Nephron (organoid): Measurements from ENCODE around the gene PTRH2.
A peak's percentile ranks its signal among the peaks of the same experiment; 100 is the strongest.

Experiments used
- H3K27ac Mint-ChIP-seq, 3 experiments: 2 replicates each; pipeline ENCODE4 v1.8.0; 2020; ENCODE audit warnings: mixed read lengths in 3 of 3, mild to moderate bottlenecking in 2 of 3, moderate library complexity in 1 of 3
- H3K27me3 Mint-ChIP-seq: 2 replicates; pipeline ENCODE4 v1.8.0; 2021; ENCODE audit warnings: low read depth, mild to moderate bottlenecking, moderate library complexity, mixed read lengths
- H3K36me3 Mint-ChIP-seq: 2 replicates; pipeline ENCODE4 v1.8.0; 2020; ENCODE audit warnings: low read depth, mixed read lengths
- H3K4me1 Mint-ChIP-seq: 2 replicates; pipeline ENCODE4 v1.8.0; 2020; ENCODE audit warnings: mixed read lengths
- H3K4me3 Mint-ChIP-seq, 3 experiments: 2 replicates each; pipeline ENCODE4 v1.8.0; 2020; ENCODE audit warnings: mild to moderate bottlenecking in 3 of 3, mixed read lengths in 3 of 3, moderate library complexity in 2 of 3
- H3K9me3 Mint-ChIP-seq: 2 replicates; pipeline ENCODE4 v1.8.0; 2020; ENCODE audit warnings: mixed read lengths
- CTCF ChIP-seq, 3 experiments: fragments of 200-600 bp; sonication (generic); IDR thresholded peaks; one replicate each; pipeline ENCODE4 v1.5.0; 2021; ENCODE audit warnings: antibody characterized with exemption in 3 of 3; ENCODE audit not compliant: unreplicated experiment in 3 of 3

PTRH2 gene

GRCh38 chr17:59752922-59753321, 45.7 kb upstream of the PTRH2 start:
- no peak overlapping the region for H3K27ac Mint-ChIP-seq
- H3K4me1 Mint-ChIP-seq, result peaks cover 24% of the 10 kb centered on the region
- no peak overlapping the region for H3K4me3 Mint-ChIP-seq
- peaks cover 4% of the 10 kb centered on the region for H3K36me3 Mint-ChIP-seq
- no peaks in the 10 kb centered on the region for H3K27me3 Mint-ChIP-seq
- TF ChIP-seq CTCF (IDR thresholded peaks at IDR 0.05; ENCODE audit: unreplicated experiment in 3 of 3), result no peak
- H3K9me3 Mint-ChIP-seq, result no peaks in the 10 kb centered on the region

- Mint-ChIP-seq H3K27ac (no peak overlapping the region), H3K4me3 (no peak overlapping the region), H3K36me3 (peaks cover 1% of the 10 kb centered on the region), H3K4me1 (peaks cover 24% of the 10 kb centered on the region), H3K9me3 (no peaks in the 10 kb centered on the region), H3K27me3 (no peaks in the 10 kb centered on the region)
- no peak for TF ChIP-seq CTCF (IDR thresholded peaks at IDR 0.05; ENCODE audit: unreplicated experiment in 3 of 3)
These were observed 45.2 kb upstream of the PTRH2 start for GRCh38 chr17:59752446-59752845.

DNA sequence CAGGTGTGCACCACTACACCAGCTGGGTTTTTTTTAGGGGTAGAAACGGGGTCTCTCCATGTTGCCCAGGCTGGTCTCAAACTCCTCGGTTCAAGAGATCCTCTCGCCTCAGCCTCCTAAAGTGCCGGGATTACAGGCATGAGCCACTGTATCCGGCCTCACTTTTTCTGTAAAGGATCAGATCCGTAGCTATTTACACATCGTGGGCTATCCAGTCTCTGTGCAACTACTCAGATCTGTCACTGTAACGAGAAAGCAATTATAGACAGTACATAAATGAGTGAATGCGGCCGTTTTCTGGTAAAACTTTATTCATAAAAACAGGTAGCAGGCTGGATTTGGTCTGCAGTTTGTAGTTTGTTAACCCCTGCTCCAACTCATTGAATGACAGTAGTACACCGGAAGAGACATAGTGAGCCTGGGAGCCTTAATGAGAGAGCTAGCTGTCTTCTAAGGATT, 44.8 kb upstream of the PTRH2 start:
- H3K9me3 Mint-ChIP-seq, result no peaks in the 10 kb centered on the region
- no peaks in the 10 kb centered on the region for H3K27me3 Mint-ChIP-seq
- H3K4me1 Mint-ChIP-seq, result peaks cover 24% of the 10 kb centered on the region
- no peak overlapping the region for H3K27ac Mint-ChIP-seq
- H3K36me3 Mint-ChIP-seq, result peaks cover 2% of the 10 kb centered on the region
- TF ChIP-seq CTCF (IDR thresholded peaks at IDR 0.05; ENCODE audit: unreplicated experiment in 3 of 3), result no peak
- no peak overlapping the region for H3K4me3 Mint-ChIP-seq

DNA sequence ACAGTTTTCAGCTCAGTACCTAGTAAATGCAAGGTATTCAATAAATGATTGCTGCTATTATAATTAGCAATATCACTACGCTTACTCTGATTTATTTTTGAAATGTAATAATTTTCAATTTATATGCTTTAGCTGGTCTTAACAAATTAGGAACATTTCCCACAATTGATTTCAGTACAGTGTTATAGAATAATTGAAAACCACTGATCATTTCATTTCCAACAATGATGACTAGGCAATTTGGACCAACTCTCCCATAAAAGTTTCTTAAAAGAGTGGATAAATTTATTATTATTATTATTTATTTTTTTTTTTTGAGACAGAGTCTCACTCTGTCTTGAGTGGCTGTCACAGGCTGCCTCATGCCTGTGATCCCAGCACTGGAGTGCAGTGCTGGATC, 41.4 kb upstream of the PTRH2 start:
- TF ChIP-seq CTCF (IDR thresholded peaks at IDR 0.05; ENCODE audit: unreplicated experiment in 3 of 3), result no peak
- Mint-ChIP-seq H3K36me3 (peaks cover 16% of the 10 kb centered on the region), H3K27me3 (no peaks in the 10 kb centered on the region), H3K4me1 (peaks cover 4% of the 10 kb centered on the region), H3K4me3 (no peak overlapping the region), H3K9me3 (peaks cover 3% of the 10 kb centered on the region), H3K27ac (no peak overlapping the region)

- Mint-ChIP-seq H3K36me3 (peaks cover 31% of the 10 kb centered on the region), H3K9me3 (peaks cover 10% of the 10 kb centered on the region), H3K4me1 (no peaks in the 10 kb centered on the region), H3K4me3 (no peak overlapping the region), H3K27ac (peak overlapping the region in 2 of 3 experiments; percentile 15 to 32), H3K27me3 (no peaks in the 10 kb centered on the region)
- TF ChIP-seq CTCF (IDR thresholded peaks at IDR 0.05; ENCODE audit: unreplicated experiment in 3 of 3), result peak; percentile 57 to 75 (median 67)
These were observed 39.7 kb upstream of the PTRH2 start for GRCh38 chr17:59746849-59747445.

- Mint-ChIP-seq H3K36me3 (peaks cover 40% of the 10 kb centered on the region), H3K27ac (no peak overlapping the region), H3K4me3 (no peak overlapping the region), H3K4me1 (no peaks in the 10 kb centered on the region), H3K27me3 (no peaks in the 10 kb centered on the region), H3K9me3 (peaks cover 14% of the 10 kb centered on the region)
- TF ChIP-seq CTCF (IDR thresholded peaks at IDR 0.05; ENCODE audit: unreplicated experiment in 3 of 3), result no peak
These were observed 37.8 kb upstream of the PTRH2 start for GRCh38 chr17:59745040-59745439.
